A673 (cell line): ENCODE measurements around the gene LCE1E. TPM values are rescaled to one million over a fixed set of nuclear protein-coding genes. Genes with fewer than 3 reads are reported as not detected.

ENCODE experiments used
- BruUV-seq: library from RNA; stranded (reverse); fragments of 400-500 nt; replicated peaks from 2 replicates; lab custom pipeline; 2021; lab: Mats Ljungman, UMichigan
- CTCF ChIA-PET: fragments of 300-600 bp; sonication (Branson Sonifier 250); formaldehyde crosslinking; loops from one replicate; lab custom pipeline; 2022; ENCODE audit warnings: antibody characterized with exemption; lab: Charles Lee
- POLR2A ChIA-PET: fragments of 300-600 bp; sonication (Branson Sonifier 250); formaldehyde crosslinking; loops from one replicate; lab custom pipeline; 2022; ENCODE audit warnings: antibody characterized with exemption; ENCODE audit not compliant: low non-redundant PET; lab: Charles Lee
- DNase-seq: peaks from one replicate; pipeline ENCODE4 v3.0.0-alpha.2; 2015; ENCODE audit warnings: low spot score
- H3K27ac ChIP-seq: fragments of 200-600 bp; sonication (generic); 2 replicates; pipeline ENCODE4 v1.5.1; 2016; ENCODE audit warnings: mixed run types, low read depth, mild to moderate bottlenecking, mixed read lengths, antibody characterized with exemption, low read length; ENCODE audit not compliant: poor library complexity, severe bottlenecking
- H3K27me3 ChIP-seq: fragments of 200-600 bp; sonication (generic); replicated peaks from 2 replicates; pipeline ENCODE4 v1.6.1; 2017; ENCODE audit warnings: mixed run types, low read depth, mild to moderate bottlenecking, mixed read lengths, antibody characterized with exemption, low read length; ENCODE audit not compliant: insufficient read depth, poor library complexity
- H3K36me3 ChIP-seq: fragments of 200-600 bp; sonication (generic); 2 replicates; pipeline ENCODE4 v1.6.1; 2016; ENCODE audit warnings: mixed run types, mild to moderate bottlenecking, mixed read lengths, antibody characterized with exemption, low read length; ENCODE audit not compliant: insufficient read depth, poor library complexity, severe bottlenecking
- H3K4me1 ChIP-seq: fragments of 200-600 bp; sonication (generic); 2 replicates; pipeline ENCODE4 v1.6.1; 2017; ENCODE audit warnings: mixed run types, mild to moderate bottlenecking, mixed read lengths, antibody characterized with exemption, low read length; ENCODE audit not compliant: insufficient read depth, poor library complexity, severe bottlenecking
- H3K4me3 ChIP-seq: fragments of 200-600 bp; sonication (generic); 2 replicates; pipeline ENCODE4 v1.5.1; 2016; ENCODE audit warnings: low read depth, mixed run types, mild to moderate bottlenecking, mixed read lengths, low read length; ENCODE audit not compliant: poor library complexity, severe bottlenecking
- H3K9me3 ChIP-seq: fragments of 200-600 bp; sonication (generic); 2 replicates; pipeline ENCODE4 v1.6.1; 2016; ENCODE audit warnings: mixed run types, low read depth, mild to moderate bottlenecking, mixed read lengths, antibody characterized with exemption, low read length; ENCODE audit not compliant: poor library complexity, severe bottlenecking
- EZH2 ChIP-seq: fragments of 200-600 bp; sonication (generic); IDR thresholded peaks from 2 replicates; pipeline ENCODE4 v1.6.1; 2017; ENCODE audit warnings: borderline replicate concordance, low read depth, mild to moderate bottlenecking, mixed read lengths, antibody characterized with exemption, low read length; ENCODE audit not compliant: poor library complexity, severe bottlenecking
- intact Hi-C: fragments of 100-400 bp; cut with micrococcal nuclease; formaldehyde crosslinking; loops from one replicate; pipeline ENCODE4 v1.10.0; 2022; ENCODE audit not compliant: unreplicated experiment
- total RNA-seq: library from RNA; stranded (reverse); gene quantifications from 2 replicates; pipeline ENCODE4 v1.2.3, GENCODE V29; 2021
- TF ChIP-seq, protein P1 (sequence below): fragments of 300-800, 200-600 bp; sonication (generic); conservative IDR thresholded peaks from 2 replicates; pipeline ENCODE4 v1.5.1; 2017; ENCODE audit warnings: low read depth, mild to moderate bottlenecking, antibody characterized with exemption, low read length, moderate library complexity, mixed read lengths

LCE1E gene
- total RNA-seq, 1 experiment from 2014 or later, result not detected

DNA sequence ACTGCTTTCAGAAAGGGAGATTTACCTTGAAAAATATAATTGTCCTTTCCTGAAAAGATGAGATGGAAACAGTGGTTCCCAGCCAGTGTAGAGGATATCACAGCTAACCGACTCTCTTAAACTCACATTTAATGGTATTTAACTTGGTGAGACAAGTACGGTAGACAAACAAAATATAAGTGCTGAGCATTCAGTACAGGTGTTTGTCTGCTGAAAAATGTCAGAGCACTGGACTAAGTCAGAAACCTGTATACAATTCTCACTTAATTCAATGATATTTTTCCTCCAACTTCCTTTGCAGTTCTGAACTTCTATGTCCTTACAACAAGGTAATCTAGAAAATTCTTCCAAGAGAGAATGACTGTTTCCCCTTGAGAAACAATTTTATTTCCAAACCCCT, 25.6 kb downstream of the LCE1E start, which contains the start of gene LCE1B:
Gene LCE1B (plus strand): TSS at position 301 of the 400 bp plus-strand sequence. CDS start 476 bp downstream, outside the sequence.
- POLR2A ChIA-PET, result no interaction called here
- H3K4me3 ChIP-seq, result no peak within 1 kb of the TSS
- no peak for DNase-seq
- H3K27ac ChIP-seq, result no peak within 1 kb of the TSS
- CTCF ChIA-PET, result no interaction called here
- BruUV-seq, result no TSS peak
- no peaks in the 10 kb centered on the region for H3K36me3 ChIP-seq
- no peaks in the 10 kb centered on the region for H3K4me1 ChIP-seq
- intact Hi-C loops, result no loop called here
- H3K9me3 ChIP-seq, result no peaks in the 10 kb centered on the region
- no peak for TF ChIP-seq EZH2
- TF ChIP-seq, protein P1, sequence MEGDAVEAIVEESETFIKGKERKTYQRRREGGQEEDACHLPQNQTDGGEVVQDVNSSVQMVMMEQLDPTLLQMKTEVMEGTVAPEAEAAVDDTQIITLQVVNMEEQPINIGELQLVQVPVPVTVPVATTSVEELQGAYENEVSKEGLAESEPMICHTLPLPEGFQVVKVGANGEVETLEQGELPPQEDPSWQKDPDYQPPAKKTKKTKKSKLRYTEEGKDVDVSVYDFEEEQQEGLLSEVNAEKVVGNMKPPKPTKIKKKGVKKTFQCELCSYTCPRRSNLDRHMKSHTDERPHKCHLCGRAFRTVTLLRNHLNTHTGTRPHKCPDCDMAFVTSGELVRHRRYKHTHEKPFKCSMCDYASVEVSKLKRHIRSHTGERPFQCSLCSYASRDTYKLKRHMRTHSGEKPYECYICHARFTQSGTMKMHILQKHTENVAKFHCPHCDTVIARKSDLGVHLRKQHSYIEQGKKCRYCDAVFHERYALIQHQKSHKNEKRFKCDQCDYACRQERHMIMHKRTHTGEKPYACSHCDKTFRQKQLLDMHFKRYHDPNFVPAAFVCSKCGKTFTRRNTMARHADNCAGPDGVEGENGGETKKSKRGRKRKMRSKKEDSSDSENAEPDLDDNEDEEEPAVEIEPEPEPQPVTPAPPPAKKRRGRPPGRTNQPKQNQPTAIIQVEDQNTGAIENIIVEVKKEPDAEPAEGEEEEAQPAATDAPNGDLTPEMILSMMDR, result no peak
- H3K27me3 ChIP-seq, result peaks cover 22% of the 10 kb centered on the region

DNA sequence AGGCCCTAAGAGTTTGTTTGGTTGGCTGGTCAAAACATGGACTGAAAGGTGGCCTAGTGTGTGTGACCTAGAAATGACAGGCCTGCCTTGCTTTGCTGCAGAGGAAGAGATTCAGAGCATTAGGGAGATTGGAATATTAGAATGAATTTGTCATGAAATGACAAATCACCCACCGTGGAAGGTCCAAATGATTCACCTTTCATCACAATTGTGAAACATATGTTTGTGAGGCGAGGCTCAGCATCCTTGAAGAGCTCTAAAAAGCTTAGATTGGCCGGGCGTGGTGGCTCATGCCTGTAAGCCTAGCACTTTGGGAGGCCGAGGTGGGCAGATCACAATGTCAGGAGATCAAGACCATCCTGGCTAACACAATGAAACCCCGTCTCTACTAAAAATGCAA, 31.3 kb downstream of the LCE1E start:
- no TSS peak for BruUV-seq
- intact Hi-C loops, result no loop called here
- ChIA-PET POLR2A (no interaction called here), CTCF (no interaction called here)
- DNase-seq, result no peak
- TF ChIP-seq, protein P1, result no peak
- no peak for TF ChIP-seq EZH2
- H3K4me3 ChIP-seq, result no peak overlapping the region
- H3K27ac ChIP-seq, result no peak overlapping the region
- H3K9me3 ChIP-seq, result no peaks in the 10 kb centered on the region
- H3K36me3 ChIP-seq, result no peaks in the 10 kb centered on the region
- no peaks in the 10 kb centered on the region for H3K4me1 ChIP-seq
- peaks cover 19% of the 10 kb centered on the region for H3K27me3 ChIP-seq

DNA sequence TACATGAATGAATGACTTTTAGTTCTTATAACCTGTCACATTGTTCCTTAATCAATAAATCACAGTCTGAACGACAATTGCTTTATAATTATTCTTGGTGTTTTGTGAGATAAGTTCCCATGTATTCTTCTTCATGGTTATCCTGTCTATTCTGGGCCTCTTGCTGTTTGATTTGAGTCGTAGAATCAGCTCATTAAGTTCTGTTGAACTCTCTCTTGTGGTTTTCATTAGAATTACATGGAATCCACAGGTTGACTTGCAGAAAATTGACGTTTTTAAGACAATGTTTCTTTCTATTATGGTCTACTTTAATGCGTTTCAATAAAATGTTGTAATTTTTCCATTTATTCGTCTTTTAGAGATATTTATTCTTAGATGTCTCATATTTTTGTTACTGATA, 37.2 kb downstream of the LCE1E start:
- DNase-seq, result no peak
- POLR2A ChIA-PET, result no interaction called here
- CTCF ChIA-PET, result no interaction called here
- H3K27ac ChIP-seq, result no peak overlapping the region
- H3K9me3 ChIP-seq, result no peaks in the 10 kb centered on the region
- no peaks in the 10 kb centered on the region for H3K4me1 ChIP-seq
- no peak overlapping the region for H3K4me3 ChIP-seq
- no peaks in the 10 kb centered on the region for H3K36me3 ChIP-seq
- no peak for TF ChIP-seq EZH2
- TF ChIP-seq, protein P1, result no peak
- no TSS peak for BruUV-seq
- H3K27me3 ChIP-seq, result peaks cover 48% of the 10 kb centered on the region
- intact Hi-C loops, result no loop called here
